GM19395 (cell line): ENCODE data around the gene C1orf167.
A peak's percentile ranks its signal among the peaks of the same experiment; 100 is the strongest.
"Not testable (repeated sequence)": the region's sequence is repeated elsewhere in the genome, so short reads cannot be mapped to it uniquely, and the experiment has no call there.

Experiments
- ATAC-seq: cut with Tn5 transposase; IDR thresholded peaks from one replicate; pipeline ENCODE4 v1.9.1; 2021; ENCODE audit warnings: mild to moderate bottlenecking, moderate library complexity; ENCODE audit not compliant: unreplicated experiment

The C1orf167 gene

DNA sequence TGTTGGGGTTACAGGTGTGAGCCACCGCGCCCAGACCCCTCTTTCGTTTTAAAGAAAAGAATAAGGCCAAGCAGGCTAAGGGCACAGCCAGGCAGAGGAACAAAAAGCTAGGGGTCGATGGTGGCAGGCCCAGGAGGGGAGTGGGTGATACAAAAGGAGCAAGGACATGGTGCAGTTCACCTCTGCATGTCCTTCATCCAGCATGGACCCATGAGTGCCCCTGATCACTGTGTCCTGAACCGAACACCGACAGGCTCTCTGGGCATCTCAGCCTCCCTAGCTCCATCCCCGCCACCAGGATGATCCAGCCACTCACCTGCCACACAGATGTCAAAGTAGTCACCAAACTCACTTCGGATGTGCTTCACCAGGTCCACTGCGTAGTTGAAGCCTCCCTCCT lies 37.9 kb downstream of the C1orf167 start:
- ATAC-seq = no peak

DNA sequence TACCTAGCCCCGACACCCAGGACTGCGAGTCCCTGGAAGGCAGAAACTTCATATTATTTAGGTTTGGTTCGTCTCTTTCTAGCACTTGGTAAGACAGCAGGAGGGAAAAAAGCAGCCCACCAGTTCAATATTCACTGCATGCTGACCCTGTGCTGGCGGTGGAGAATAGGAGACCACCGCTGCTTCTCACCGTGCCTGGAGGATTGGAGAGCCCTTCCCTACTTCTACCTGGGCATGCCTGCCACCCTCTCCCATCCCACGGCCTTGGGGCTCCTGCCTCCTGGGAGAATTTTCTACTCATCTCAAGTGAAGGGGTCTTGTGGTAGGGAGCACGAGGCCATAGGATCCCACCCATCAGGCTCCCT lies 38.4 kb downstream of the C1orf167 start:
- ATAC-seq = no peak

DNA sequence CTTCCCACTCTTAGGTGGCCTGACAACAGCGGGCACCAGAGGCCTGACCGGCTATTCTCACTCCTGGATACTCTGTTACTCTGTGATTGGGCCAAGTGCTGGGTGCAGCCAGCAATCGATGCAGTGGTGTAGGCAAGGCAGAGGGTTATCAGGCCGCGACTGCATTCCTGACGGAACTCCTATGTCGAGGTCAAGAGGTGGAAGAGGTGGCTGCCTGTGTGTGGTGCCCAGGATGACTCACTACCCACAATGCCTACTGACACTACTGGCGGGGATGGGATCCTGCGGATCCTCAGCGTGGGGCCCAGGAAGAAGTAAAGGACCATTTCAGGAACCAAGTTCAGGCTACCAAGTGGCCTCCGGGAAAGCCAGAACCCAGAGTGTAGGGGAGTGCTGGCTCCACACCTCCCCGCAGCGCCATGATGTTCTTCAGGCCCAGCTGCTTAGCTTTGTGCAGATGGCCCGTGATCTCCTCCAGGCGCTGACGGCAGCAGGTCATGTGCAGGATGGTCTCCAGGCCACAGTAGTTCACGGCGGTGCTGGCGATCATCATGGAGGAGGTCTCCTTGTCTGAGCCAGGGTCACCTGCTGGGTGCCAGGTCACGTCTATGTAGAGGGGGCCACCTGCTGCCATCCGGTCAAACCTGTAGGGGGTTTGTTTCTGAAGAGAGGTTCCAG lies 38.9 kb downstream of the C1orf167 start:
- no peak for ATAC-seq

DNA sequence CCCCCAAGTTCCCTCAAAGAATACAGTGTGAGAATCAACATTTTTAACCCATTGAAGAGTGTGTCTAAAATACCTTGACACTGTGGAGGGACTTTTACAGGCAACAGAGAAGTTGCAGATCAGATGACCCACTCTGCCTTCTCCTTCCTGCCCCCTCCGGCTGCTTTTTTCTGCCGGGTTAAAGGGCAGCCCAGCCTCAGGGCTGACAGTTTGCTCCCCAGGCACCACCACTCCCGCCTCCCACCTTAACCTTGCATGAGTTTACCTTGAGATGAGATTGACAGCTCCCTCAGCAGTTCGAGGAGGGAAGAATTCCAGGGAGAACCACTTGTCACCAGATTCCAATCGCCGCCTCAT lies 40.6 kb downstream of the C1orf167 start:
- ATAC-seq = no peak

DNA sequence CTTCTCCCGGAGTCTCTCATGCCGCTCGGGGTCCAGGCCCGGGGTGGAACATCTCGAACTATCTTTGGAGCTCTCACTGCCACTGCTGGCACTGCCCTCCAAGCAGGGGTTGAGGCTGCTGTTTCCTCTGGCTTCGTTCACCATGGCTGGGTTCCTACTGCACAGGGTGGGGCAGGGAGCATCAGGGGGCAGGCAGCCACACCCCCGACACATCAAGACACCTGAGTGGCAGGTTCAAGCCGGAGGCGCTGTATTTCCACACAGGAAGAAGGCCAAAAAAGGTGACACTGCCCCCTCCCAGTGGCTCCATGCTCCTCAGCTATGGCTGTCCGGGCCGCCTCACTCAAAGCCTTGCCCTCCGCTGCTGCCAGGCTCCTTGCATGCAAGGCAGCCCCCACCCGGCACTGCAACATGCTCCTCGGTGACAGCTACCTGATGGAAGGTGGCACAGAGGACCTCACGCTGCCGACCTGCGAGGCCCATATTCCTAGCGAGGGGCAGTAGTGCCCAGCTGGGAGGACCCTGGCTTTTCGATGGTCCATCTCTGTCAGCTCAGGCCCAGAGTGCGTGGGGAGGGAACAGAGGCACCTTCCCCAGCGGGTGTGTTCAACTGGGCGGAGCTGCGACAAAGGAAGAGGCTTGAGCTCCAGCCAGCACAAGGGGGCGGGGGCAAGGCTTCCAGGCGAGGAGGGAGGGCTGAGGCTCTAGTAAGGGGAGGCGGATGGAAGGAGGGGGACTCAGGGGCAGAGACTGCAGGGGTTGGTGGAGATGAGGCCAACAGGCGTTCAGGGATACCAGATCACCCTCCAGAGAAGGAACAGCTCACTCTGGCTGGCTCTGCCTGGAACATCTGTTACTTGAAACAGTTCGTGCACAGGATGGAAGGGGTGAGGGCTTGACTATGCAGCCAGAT lies 41.2 kb downstream of the C1orf167 start:
- ATAC-seq = peak; percentile 30

DNA sequence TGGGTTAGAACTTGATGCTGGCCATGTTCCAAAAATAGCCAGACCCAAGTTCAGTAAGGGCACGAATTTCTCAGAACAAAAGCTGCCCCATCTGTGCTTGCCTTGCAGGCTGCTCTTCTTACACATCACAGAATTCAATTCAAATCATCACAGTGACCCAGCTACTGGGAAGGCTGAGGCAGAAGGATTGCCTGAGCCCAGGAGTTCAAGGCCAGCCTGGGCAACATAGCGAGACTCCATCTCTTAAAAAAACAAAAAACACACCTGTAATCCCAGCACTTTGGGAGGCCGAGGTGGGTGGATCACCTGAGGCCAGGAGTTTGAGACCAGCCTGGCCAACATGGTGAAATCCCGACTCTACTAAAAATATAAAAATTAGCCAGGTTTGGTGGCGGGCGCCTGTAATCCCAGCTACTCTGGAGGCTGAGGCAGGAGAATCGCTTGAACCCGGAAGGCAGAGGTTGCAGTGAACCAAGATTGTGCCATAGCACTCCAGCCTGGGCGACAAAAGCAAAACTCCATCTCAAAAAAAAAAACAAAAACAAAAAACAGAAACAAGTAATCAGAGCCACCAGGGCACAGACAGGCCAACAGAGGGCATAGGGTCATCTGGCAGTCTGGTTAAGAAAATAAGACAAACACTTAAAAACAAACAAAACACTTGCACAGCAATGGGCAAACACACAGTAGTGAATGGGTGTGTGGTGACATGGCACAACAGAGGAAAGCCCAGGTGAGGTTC lies 42.1 kb downstream of the C1orf167 start:
- not testable (repeated sequence) for ATAC-seq

DNA sequence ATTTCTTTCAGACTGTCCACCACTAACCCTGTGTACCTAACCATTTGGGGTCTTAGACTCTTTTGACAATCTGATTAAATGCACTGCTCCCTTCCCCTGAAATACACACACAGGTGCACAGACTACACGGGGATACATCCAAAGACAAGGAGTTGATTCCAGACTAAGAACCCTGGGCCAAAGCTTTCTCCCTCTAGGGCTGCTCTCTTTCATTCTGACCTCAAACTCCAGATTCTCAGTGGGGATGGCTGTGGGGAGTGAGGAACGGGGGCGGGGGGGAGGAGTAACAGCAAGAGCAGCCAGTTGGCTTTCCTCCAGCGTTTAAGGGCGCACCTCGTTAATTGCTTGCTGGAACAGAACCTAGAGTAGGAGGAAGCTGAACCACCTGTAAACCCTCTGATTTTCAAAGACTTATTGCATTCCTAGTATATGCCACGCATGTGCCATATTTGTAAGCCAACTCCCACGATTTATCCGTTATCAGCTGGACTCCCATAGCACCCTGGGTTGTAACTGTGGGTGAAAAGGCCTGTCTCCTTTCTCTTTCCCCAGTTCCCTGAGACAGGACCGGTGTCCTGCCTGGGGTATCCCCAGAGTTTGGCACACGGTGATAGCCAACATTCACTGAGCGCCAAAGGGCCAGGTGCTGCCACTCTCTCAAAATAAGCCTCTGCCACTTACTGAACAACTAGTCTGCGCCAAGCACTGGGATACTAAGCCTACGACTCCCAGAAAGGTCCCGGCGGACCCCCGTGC lies 42.9 kb downstream of the C1orf167 start:
- no peak for ATAC-seq

DNA sequence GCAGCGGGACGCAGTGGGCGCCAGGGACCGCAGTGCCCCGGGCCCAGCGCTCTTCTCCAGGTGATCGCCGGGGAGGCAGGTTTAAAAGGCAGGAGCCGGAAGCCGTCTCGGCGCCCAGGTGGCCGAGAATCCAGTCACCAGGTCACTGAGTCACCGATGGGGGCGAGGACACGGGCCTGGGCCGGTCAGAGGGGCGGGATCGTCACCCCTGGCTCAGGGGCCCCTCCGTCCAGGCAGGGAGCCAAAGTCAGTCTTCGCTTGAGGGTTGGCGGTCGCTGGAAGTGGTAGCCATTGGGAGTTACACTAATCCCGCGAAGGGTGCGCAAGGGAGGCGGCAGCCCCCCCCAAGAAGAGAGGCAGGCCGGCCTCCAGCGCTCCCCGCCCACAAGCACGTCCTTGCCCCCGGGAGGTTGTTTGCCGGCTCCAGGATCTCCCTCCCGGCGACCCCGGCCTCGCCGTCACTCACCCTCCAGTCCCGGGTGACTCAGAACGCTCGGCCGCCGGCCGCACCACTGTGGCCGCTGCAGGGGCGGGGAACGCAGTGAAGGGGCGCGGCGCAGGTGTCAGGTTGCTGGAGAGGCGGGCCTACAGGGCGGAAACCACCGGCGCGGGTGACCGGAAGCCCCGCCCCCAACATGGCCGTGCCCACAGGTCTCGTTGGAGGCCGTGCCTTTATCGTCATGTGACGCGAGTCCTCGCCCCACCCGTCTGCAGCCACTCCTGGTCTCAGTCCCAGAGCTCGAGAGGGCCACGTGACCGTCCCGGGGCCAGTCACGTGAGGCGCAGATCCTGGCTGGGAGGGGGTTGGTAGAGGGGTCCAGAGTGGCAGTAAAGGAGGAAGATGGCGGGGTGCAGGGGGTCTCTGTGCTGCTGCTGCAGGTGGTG lies 43.7 kb downstream of the C1orf167 start, which contains the start of the genes CLCN6 and MTHFR:
TSS of gene CLCN6 (plus strand) at position 770 of the 885 bp plus-strand sequence. CDS start at position 842, 72 bp downstream.
TSS of gene MTHFR (minus strand) at position 543 of the 885 bp plus-strand sequence. CDS start 2,848 bp downstream, outside the sequence.
- peak; percentile 81 for ATAC-seq

DNA sequence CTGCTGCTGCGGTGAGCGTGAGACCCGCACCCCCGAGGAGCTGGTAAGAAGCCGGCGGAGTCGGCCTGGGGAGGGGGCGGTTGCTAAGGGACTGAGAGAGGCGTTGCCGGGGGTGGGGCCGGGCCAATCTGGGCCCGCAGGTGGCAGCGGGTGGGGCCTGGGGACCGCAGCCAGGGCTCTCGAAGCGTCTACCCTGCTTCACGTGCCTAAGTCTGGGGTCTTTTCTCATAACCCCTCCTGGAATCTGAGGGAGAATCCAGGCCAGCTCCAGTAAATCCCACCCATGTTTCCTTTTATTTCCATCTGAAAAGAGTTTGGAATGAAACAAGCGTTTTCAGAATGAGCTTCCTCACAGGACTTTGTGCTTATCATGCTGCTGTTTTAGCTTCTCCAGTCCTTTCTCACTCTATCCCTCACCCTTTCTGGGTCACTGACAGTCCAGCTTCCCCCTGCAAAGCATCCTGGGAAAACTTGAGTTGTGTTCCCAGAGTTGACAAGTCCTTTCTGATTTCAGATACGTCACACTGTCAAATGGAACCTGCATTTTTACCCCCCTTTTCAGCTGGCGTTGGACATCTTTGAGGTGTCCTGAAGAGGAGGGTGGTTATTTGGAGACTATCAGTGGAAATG lies 44.4 kb downstream of the C1orf167 start:
- ATAC-seq = peak; percentile 37

DNA sequence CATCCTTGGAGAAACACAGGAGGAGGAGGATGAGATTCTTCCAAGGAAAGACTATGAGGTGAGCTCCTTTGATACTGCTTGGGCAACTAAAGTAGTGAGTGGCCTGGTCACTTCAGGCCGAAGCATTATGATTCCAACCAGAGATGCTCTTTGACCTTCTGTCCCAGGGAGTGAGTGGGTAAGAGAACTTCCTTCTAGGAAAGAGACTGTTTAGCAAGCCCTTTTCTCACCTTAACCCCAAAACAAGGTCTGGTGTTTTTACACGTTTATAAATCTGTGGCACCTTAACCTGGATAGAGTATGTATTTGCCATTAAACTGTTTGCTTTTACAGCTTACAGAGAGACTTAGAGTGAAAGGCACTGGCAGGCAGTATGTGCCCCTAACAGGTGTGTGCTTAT lies 45.1 kb downstream of the C1orf167 start:
- no peak for ATAC-seq

DNA sequence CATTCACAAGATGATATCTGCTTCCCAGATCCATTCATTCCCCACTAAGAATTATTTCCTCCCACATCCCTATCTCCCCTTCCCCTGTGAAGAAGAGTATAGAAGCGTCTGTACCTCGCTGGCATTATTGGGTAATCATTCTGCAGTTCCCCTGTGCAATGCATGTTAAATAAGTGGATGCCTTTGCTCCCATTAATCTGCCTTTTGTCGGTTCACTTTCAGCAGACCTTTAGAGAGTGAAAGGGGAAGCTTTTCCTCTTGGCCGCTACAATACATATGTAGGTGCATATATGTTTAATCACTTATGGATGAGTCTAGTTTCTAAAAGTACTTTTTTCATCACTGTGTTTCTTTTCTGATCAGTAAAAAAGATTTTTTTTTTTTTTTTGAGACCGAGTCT lies 51.0 kb downstream of the C1orf167 start:
- ATAC-seq = no peak

DNA sequence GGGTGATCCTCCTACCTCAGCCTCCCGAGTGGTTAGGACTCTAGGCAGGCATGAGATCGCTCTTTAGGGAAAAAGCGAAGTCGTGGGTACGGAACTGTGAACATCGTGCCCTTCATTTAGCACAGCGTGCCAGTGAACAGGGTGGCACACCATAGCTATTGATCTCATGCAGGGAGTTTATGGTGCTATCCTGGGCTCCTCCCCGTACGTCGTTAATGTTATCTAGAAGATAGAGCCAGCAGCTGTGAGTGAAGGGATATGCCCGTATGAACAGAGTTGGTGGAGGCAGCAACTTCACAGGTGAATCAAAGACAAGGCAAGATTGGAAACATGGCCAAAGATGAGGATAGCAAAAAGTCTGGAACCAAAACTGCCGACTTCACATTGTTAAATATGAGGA lies 55.2 kb downstream of the C1orf167 start:
- no peak for ATAC-seq

DNA sequence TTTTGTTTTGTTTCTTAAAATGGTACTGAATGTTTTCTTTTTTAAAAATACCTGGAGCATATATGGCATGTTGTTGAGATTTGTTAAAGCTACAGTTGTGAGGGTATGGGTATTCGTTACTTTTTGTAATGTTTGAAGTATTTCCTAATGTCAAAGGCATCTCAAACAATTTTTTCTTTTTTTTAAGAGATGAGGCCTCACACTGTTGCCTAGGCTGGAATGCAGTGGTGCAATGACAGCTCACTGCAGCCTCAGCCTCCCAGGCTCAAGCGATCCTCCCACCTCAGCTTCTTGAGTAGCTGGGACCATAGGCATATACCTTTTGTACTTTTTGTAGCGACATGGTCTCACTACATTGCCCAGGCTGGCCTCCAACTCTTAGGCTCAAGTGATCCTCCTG lies 60.1 kb downstream of the C1orf167 start:
- no peak for ATAC-seq

DNA sequence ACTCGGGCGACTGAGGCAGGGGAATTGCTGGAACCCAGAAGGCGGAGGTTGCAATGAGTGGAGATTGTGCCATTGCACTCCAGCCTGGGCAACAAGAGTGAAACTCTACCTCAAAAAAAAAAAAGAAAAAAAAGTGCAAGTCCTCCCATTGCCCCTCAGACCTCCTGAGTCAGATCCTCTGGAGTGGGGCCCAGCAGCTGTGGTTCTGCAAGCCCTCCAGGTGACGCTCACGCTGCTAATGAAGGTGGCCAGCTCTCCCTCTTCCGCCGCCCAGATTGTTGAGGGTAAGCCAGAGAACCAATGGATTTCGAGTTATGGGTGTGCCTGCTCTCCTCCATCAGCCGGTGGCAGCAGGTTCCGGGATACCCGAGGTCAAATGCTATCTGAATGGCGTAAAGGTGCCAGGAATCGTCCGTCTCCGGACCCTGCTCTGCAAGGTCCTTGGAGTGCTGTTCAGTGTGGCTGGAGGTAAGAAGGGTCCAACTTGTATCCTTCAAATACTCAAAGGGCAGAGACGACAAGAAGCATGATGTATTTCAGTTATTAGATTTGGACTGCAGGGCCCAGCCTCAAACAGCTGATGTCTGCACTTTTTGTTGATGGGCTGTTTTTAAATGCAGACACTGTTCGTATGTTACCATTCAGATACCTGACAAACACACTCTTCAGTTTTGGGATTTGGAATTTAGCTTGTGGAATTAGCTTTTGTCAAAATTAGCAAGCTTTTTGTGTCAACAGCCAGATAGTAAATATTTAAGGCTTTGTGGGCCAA lies 61.6 kb downstream of the C1orf167 start:
- ATAC-seq = no peak

DNA sequence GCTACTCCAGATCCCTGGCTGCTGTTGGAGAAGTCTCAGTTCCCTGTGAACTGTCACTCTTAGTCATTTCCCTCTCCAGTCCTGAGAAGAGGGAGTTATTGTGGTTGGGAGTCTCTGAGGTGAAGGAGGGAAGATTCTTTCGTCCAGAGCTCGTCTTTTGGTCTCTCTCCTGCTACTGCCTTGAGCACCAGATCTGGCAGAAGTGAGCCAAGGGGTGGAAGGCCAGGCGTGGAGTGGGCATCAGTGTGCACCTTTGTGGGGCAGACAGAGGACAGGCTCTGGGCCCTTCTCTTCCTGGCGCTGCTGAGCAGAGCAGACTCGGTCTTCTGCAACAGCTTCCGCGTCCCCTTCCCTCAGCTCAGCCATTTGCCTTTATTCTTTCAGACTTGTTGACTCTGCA lies 63.1 kb downstream of the C1orf167 start:
- ATAC-seq = no peak

DNA sequence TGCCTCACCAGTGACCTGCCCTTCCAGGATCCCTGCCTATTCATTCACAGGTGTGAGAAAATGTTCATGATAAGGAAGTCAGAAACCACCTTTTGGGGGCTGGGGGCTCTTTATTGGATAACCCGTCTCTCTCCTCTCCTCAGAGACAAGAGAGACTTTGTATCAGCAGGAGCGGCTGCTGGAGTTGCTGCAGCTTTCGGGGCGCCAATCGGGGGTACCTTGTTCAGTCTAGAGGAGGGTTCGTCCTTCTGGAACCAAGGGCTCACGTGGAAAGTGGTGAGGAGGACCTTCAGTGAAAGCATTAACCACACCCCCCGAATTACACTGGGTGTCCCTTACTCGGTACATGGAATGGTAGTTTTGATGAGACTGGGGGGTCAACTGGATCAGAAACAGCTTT lies 65.0 kb downstream of the C1orf167 start:
- no peak for ATAC-seq

DNA sequence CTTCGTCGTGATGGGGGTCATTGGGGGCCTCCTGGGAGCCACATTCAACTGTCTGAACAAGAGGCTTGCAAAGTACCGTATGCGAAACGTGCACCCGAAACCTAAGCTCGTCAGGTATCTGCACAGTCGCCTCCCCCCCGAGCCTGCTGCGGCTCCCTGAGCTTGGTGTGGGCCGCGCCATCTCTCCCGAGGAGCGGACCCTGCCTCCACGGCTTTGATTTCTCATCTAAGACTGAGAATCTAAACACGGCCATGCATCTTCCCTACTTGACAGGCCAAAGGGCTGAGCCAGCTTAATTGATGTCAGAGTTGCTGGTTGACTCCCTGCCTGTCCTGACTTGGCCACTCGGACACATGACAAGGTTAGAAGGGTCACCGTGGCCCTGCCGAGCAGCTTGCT lies 66.5 kb downstream of the C1orf167 start:
- ATAC-seq = no peak

DNA sequence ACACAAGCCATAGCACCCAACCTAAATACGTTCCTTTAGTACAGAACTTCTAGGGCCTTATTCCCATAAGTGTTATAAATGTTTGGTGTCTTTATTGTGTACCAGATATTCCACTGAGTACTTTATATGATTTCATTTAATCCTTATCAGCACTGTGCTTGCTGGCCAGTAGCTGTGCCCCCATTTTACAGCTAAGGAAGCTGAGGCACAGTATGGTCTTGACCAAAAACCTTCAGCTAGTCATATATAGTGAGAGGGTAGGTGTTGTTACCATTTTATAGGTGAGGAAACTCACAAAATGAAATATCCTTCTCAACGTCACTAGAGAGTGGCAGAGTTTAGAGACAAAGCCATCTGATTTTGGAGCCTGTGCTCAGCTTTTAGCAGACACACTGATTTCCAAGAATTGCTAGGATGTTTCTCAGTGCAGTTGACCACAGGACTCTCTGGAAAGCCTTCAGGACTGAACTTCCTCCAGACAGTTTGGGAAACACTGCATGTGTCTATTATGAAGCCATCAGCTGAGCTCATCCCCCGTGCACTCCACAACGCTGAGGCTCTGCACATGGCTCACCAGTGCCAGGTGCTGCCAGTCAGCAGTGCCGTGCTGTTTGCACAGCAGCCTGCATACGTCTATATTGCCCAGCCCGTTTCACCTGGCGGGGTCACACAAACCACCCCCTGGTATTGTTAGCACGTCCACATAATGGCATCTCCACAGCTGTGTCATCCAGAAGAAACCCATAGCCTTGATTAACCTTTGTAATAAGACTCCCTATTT lies 70.1 kb downstream of the C1orf167 start:
- no peak for ATAC-seq
